Measurements from ENCODE around the gene ACVR1B. TPM values are rescaled to one million over a fixed set of nuclear protein-coding genes. Genes with fewer than 3 reads are reported as not detected.

The ACVR1B gene
- total and polyA plus RNA-seq, 2 donors (not counting 1 experiment from before 2014, with no cell fraction given) = 3.4 to 10.6 TPM

- Histone ChIP-seq H3K9me3 (ENCODE audit: control extremely low read depth in 1 of 3, control insufficient read depth in 2 of 3, insufficient read depth in 1 of 3, low read length in 2 of 3) (no peaks in the 10 kb centered on the region), H3K9ac (ENCODE audit: low read length) (no peak overlapping the region), H2AFZ (ENCODE audit: insufficient read depth, low read depth, low read length, poor library complexity, severe bottlenecking) (no peak overlapping the region), H3K4me2 (replicated peaks; ENCODE audit: low read depth, low read length, poor library complexity, severe bottlenecking) (peak overlapping the region; percentile 65), H3K4me1 (ENCODE audit: control insufficient read depth in 2 of 2, insufficient read depth in 2 of 2, low read length in 2 of 2) (peaks cover 47 to 48% of the 10 kb centered on the region in 2 donors), H4K20me1 (ENCODE audit: control insufficient read depth, insufficient read depth, low read length, poor library complexity, severe bottlenecking) (no peaks in the 10 kb centered on the region), H3K27ac (ENCODE audit: low read length in 2 of 2) (no peak overlapping the region), H3K36me3 (replicated peaks in 1 of 2; ENCODE audit: control extremely low read depth in 1 of 2, control insufficient read depth in 1 of 2, extremely low read depth in 1 of 2, insufficient read depth in 2 of 2, low read length in 1 of 2) (no peaks in the 10 kb centered on the region), H3K79me2 (ENCODE audit: control insufficient read depth, insufficient read depth, low read length) (peaks cover 4% of the 10 kb centered on the region), H3K27me3 (replicated peaks in 1 of 4; ENCODE audit: control extremely low read depth in 1 of 4, control insufficient read depth in 3 of 4, insufficient read depth in 4 of 4, low read length in 3 of 4) (no peaks in the 10 kb centered on the region), H3K4me3 (ENCODE audit: control extremely low read depth in 1 of 5, extremely low read depth in 1 of 5, insufficient read depth in 1 of 5, low read depth in 2 of 5, low read length in 4 of 5) (peak overlapping the region in 2 of 5 experiments; percentile 0 to 16)
- ATAC-seq (ENCODE audit: low read depth) (peak; percentile 75), DNase-seq (peak; percentile 74)
- ChIA-PET CTCF (interaction anchor here (0.7 to 2.4 kb wide), 12 partner anchors 9 to 211 kb away, joined by 3 to 13 read pairs (median 7); no protein-coding TSS in a partner anchor), POLR2A (no interaction called here)
- Mint-ChIP-seq H3K27me3 (no peaks in the 10 kb centered on the region), H3K4me1 (peaks cover 52% of the 10 kb centered on the region), H3K9me3 (ENCODE audit: insufficient read depth) (no peaks in the 10 kb centered on the region), H3K4me3 (peak overlapping the region; percentile 60), H3K27ac (peak overlapping the region; percentile 4)
- peak; percentile 73 for TF ChIP-seq CTCF (IDR thresholded peaks at IDR 0.05)
- no peak for TF ChIP-seq EZH2 (IDR thresholded peaks at IDR 0.05; ENCODE audit: borderline replicate concordance, insufficient read depth, low read depth, low read length, poor library complexity, severe bottlenecking)
- intact Hi-C loops (cut with micrococcal nuclease) = loop anchor here (1.0 to 5.0 kb wide), 3 partner anchors 9 to 94 kb away; no protein-coding TSS in a partner anchor
- WGBS (ENCODE audit: insufficient coverage) = 50% methylated on average over 4 of the region's 13 CpGs
Measured at GRCh38 chr12:51970904-51971646, 19.6 kb downstream of the ACVR1B start.

Measured in B cell (primary cell).